ENCODE measurements around the gene MREG.
"Not testable (repeated sequence)": the region's sequence is repeated elsewhere in the genome, so short reads cannot be mapped to it uniquely, and the experiment has no call there.

MREG gene

DNA sequence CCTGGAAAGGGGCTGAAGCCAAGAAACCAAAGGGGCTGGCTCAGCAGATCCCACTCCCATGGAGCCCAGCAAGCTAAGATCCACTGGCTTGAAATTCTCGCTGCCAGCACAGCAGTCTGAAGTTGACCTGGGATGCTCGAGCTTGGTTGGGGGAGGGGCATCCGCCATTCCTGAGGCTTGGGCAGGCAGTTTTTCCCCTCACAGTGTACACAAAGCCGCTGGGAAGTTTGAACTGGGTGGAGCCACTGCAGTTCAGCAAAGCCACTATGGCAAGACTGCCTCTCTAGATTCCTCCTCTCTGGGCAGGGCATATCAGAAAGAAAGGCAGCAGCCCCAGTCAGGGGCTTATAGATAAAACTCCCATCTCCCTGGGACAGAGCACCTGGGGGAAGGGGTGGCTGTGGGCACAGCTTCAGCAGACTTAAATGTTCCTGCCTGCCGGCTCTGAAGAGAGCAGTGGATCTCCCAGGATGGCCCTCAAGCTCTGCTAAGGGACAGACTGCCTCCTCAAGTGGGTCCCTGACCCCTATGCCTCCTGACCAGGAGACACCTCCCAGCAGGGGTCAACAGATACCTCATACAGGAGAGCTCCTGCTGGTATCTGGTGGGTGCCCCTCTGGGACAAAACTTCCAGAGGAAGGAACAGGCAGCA lies 24.7 kb downstream of the MREG start:
- DNase-seq, result not testable (repeated sequence)

DNA sequence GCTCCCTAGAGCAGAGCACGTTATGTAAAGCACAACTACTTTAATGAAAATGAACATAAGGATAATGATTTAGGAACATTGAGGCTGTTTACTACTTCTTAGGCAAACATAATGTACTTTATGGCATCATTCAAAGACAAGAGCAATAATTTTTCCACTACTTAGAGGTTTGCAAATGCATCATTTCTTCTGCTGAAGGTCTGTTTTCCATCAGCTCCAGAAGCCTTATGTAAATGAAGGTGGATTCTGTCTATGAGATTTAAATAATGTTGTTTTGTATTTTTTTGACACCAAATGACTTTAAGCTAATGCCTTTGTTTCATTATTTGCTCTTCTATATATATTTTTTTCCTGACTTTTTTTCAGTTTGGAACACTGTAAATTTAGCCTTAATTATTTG lies 28.1 kb downstream of the MREG start:
- no peak for DNase-seq

GRCh38 chr2:215984661-215985060 lies 28.7 kb downstream of the MREG start:
- DNase-seq, result no peak

GRCh38 chr2:215983581-215984351 lies 29.6 kb downstream of the MREG start:
- no peak for DNase-seq

GRCh38 chr2:215982465-215982875 lies 30.9 kb downstream of the MREG start:
- peak in 1 of 5 experiments; percentile 54 for DNase-seq

DNA sequence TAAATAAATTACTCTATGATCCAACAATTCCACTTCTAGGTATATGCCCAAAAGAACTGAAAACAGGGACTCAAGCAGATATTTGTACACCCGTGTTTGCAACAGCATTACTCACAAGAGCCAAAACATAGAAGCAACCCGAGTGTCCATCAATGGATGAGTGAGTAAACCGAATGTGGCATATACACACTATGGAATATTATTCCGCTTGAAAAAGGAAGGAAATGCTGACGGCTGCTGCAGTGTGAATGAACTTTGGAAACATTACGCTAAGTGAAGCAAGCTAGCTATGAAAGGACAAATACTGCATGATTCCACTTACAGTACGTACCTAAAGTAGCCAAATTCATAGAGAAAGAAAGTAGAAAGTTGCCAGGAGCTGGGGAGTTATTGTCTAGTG lies 32.2 kb downstream of the MREG start:
- no peak for DNase-seq

DNA sequence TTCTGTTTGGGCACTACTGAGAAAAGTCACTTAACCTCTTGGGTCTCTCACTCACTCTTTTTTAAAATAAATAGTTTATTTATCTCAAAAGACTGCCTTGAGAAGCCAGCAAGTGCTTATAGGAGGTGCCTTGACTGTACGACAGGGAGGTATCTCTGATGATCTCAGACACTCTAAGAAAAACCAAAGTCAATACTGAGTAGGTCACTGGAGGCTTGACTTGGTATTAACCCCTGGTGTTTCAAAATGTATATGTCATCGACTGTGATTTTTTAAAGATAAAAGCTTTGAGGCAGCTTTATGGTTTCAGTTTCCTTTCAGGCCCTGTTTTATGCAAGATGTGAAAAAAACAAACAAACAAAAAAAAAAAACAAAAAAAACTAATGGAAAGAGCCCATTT lies 33.7 kb downstream of the MREG start:
- DNase-seq, result peak in 1 of 5 experiments; percentile 88

- DNase-seq, result no peak
Observed at GRCh38 chr2:215974700-215975429, 38.5 kb downstream of the MREG start.

DNA sequence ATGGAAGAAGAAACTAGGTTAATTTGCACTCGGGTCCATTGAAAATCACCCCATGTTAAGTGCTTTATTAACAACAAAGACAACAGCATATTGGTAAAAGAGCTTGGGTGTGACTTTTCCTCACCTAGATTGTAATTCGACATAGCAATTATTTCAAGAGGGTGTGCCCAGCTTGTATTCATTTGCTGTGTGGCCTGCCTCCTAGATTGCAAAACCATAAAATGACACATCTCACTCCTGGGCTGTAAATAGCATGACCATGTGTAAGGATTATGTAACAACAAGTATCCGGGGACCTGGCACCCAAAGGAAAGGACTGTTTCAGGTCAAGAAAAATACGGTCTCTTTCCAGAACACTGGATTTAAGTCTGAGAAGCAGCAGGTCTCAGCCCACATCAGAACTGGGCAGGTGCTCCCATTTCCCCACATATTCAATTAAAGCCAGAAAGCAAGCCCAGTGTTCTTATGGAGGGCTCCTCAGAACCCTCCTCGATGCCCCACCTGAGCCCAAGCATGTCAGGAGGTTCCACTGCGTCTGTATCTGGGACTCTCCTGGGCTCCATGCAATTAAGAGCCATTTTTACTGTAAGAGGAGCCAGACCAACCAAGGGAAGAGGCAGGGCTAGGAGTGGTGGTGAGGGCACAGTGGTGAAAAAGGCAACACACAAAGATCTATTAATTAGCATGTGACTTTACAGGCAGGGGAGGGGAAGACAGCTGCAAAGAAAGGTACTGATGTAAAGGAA lies 39.2 kb downstream of the MREG start:
- DNase-seq, result no peak

GRCh38 chr2:215973145-215973792 lies 40.1 kb downstream of the MREG start:
- DNase-seq, result no peak

- DNase-seq, result no peak
Observed at GRCh38 chr2:215971671-215972070, 41.7 kb downstream of the MREG start.

GRCh38 chr2:215970894-215971293 lies 42.5 kb downstream of the MREG start:
- DNase-seq, result not testable (repeated sequence)

DNA sequence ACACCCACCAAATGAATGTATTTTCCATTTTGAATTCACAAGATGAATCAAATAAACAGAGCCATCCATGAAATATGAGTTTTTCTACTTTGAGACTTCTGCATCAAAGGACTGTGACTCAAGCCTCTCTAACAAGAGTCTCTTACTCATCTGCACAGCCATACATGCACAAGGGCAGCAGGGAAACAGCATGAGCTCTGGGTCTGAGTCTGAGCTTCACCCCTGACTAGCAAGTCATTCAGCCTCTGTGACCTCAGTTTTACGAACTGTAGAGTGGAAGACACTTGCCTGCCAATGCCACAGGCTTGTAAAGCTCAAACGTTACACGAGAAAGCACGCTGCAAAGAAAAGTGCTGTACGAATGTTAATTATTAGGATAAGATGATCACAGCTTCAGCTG lies 42.9 kb downstream of the MREG start:
- DNase-seq, result no peak

- no peak for DNase-seq
Observed at GRCh38 chr2:215969131-215969841, 44.1 kb downstream of the MREG start.

DNA sequence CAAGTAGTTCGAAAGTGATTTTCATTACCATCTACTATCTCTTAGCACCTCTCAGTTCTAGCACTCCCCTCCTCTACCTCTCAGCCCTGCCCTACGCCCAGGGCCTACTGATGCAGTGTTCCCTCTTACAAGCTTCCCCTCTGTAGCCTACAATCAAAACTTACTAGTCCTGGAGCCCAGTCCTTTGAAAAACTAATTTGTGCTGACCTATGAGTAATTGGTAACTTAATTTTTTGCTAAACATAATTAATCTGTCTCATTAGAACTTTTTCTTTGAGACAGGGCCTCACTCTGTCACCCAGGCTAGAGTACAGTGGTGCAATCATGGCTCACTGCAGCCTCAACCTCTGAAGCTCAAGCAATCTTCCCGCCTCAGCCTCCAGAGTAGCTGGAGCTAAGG lies 44.9 kb downstream of the MREG start:
- no peak for DNase-seq

- DNase-seq, result peak in 1 of 5 experiments; percentile 14
Observed at GRCh38 chr2:215967590-215968378, 45.6 kb downstream of the MREG start.

GRCh38 chr2:215966951-215967350 lies 46.4 kb downstream of the MREG start:
- no peak for DNase-seq

- DNase-seq, result no peak
Observed at GRCh38 chr2:215966274-215966673, 47.1 kb downstream of the MREG start.

DNA sequence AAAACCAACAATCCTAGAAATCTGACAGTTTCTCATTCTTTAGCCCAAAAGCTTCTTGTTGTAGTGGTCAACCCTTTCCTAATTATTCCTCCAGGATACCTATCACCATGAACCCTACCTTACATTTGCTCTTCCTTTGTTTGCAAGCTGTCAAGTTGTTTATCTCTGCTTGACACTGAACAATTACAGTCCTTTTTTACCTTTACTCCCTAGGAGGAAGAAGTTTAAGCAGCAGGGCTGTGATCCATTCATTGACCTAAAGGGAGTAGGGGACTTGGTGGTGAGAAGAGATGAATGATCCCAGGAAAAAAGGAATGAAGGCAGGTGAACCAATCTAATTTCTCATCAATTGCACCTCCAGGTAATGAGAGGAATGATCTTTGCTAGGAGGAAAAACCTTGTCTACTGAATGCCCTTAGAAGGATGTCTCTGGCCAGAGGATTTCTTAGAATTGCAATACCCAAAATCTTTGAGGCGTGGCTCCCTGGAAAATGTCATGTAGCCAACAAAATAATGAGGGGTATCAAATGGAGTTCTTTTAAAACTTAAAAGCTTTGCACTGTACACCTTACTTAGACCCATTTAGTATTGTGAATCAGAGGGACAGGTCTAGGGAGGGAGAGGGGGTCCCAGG lies 47.7 kb downstream of the MREG start:
- no peak for DNase-seq

DNA sequence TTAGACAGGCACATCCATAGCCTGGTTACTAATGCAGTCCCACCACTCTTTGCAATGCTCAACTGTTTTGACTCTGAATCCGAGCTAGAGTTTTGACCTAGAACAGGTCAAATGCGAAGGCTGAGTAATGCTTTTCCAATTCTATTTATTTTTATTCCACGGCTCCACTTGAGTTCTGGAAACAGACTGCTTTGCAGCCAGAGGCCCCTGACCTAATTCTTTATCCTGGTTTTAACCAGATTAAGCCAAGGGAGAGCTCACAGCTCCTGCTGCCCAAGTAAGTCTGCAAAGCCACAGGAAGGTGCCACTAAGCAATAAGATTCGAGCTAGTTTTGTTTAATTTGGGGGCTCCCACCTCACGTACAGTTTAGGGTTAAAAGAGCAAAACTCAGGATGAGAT lies 51.4 kb downstream of the MREG start:
- DNase-seq, result no peak

Data from T-helper 2 cell (primary cell).